MV-4-11 (cell line): Measurements from ENCODE around the gene ITPR2.

ENCODE experiments used
- DNase-seq: peaks from one replicate; lab custom pipeline; 2025; lab: John Stamatoyannopoulos, UW

ITPR2 gene

GRCh38 chr12:26755362-26755761, 77.6 kb downstream of the ITPR2 start:
- peak; percentile 12 for DNase-seq

- no peak for DNase-seq
Measured at GRCh38 chr12:26754148-26754547, 78.8 kb downstream of the ITPR2 start.

- no peak for DNase-seq
Measured at GRCh38 chr12:26751179-26751578, 81.8 kb downstream of the ITPR2 start.

- DNase-seq: peak; percentile 45
Measured at GRCh38 chr12:26750531-26751175, 82.3 kb downstream of the ITPR2 start.

GRCh38 chr12:26749781-26750180, 83.2 kb downstream of the ITPR2 start:
- DNase-seq: no peak

GRCh38 chr12:26748741-26749431, 84.1 kb downstream of the ITPR2 start:
- peak; percentile 38 for DNase-seq

- DNase-seq: no peak
Measured at GRCh38 chr12:26748412-26748740, 84.6 kb downstream of the ITPR2 start.

- DNase-seq: peak; percentile 8
Measured at GRCh38 chr12:26746121-26746714, 86.8 kb downstream of the ITPR2 start.

- DNase-seq: no peak
Measured at GRCh38 chr12:26744697-26745440, 88.1 kb downstream of the ITPR2 start.

- no peak for DNase-seq
Measured at GRCh38 chr12:26744042-26744626, 88.9 kb downstream of the ITPR2 start.

GRCh38 chr12:26741584-26742227, 91.3 kb downstream of the ITPR2 start:
- DNase-seq: no peak

GRCh38 chr12:26740991-26741390, 92.0 kb downstream of the ITPR2 start:
- no peak for DNase-seq

GRCh38 chr12:26740348-26740747, 92.6 kb downstream of the ITPR2 start:
- DNase-seq: no peak

- no peak for DNase-seq
Measured at GRCh38 chr12:26737487-26738030, 95.4 kb downstream of the ITPR2 start.

GRCh38 chr12:26736563-26737486, 96.2 kb downstream of the ITPR2 start:
- DNase-seq: no peak

GRCh38 chr12:26735249-26735639, 97.8 kb downstream of the ITPR2 start:
- DNase-seq: no peak

- DNase-seq: no peak
Measured at GRCh38 chr12:26734510-26735248, 98.3 kb downstream of the ITPR2 start.

- peak; percentile 91 for DNase-seq
Measured at GRCh38 chr12:26732005-26732908, 100.7 kb downstream of the ITPR2 start.
